ENCODE results near the gene CCDC33.

CCDC33 gene

DNA sequence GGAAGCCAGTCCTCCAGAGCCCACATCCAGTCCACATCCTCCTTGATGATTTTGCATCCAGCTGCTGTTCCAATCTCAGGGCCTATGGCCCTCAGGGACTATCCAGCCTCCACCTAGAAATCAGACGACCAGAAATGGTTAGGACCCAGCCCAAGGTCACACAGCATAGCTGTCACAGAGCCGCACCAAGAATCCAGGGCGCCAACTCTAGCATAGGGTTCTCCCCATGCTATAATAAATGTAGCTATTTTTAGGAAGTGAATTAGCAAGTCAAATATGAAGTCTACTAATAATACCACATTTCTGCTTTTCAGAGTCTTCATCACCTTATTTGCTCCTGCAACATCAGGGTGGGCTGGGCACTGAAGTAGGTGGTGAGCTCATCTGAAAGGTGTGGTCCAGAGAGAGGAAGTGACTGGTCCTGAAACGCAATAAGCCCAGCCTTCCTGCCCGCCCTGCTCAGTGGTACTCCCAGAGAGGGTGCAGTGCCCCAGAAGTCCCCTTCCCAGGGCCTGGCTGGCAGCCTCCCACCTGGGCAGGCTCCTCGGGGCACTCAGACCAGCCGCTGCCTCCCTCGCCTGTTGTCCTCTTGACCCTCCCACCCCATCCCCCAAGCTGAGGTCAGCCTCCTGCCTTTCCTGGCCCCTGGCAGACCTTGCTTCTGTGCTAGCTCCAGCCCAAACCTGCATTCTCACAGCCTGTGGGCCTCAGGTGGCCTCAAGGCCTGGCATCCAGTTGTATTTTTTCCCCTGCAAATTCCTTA, 148.9 kb downstream of the CCDC33 start:
- DNase-seq: no peak

DNA sequence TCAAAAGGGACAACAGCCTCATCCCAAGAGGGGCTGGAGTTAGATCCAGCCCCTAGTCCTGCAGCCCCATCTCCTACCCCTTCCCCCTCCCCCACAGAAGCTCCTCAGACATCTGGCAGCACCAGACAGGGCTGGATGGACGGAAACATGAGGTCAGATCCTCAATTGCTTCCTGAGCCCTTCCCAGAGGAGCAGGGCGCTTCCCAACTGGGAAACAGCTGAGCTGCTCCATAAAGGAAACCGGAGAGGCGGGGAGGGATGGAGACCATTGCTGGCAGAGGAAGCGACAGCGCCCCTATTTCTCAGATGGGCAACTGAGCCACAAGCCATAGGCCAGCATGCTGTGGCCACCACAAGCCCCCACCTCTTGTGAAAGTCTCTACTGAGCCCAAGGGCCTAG, 149.6 kb downstream of the CCDC33 start:
- DNase-seq: no peak

All from SW 1271 (cell line).